HTR-8/SVneo (cell line): ENCODE measurements around the gene EIF4E3.

Experiments used
- DNase-seq: peaks from one replicate; pipeline ENCODE4 v3.0.0; 2011; ENCODE audit warnings: low spot score, mixed read lengths; ENCODE audit not compliant: insufficient read length
- FAIRE-seq: peaks from 2 replicates; lab custom pipeline; 2011; peaks lifted over from hg19 to GRCh38; lab: Jason Lieb, UNC

Gene EIF4E3

GRCh38 chr3:71725271-71725991 lies at the start of gene EIF4E3:
Gene EIF4E3, minus strand, starts transcription at chr3:71725402. Its CDS starts 35 bp downstream, at chr3:71725367.
- no peak for FAIRE-seq

DNA sequence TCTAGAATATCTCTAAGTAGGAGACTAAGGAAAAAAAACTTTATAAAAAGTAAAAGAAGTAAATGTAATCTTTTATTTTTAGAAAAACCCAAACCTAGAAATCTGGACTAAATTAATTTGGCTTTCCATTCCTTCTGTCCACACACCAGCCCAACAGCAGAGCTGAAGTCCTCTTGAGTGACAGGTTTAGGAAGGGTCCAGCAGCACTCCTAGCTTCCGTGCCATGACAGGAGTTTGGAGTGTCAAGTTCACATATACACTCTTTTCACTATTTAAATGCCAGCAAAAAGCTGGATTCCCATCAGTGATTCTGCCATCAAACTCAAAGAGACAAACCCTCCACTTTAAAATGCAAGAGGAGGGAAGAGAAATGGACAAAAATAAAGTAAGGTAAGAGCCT lies 46.7 kb upstream of the EIF4E3 start:
- no peak for DNase-seq
- no peak for FAIRE-seq

More at GRCh38 chr3:71725271-71725991, at the start of gene EIF4E3:
- DNase-seq, result peak; percentile 63

GRCh38 chr3:71771126-71771525 lies 45.9 kb upstream of the EIF4E3 start:
- FAIRE-seq, result no peak
- DNase-seq, result no peak

DNA sequence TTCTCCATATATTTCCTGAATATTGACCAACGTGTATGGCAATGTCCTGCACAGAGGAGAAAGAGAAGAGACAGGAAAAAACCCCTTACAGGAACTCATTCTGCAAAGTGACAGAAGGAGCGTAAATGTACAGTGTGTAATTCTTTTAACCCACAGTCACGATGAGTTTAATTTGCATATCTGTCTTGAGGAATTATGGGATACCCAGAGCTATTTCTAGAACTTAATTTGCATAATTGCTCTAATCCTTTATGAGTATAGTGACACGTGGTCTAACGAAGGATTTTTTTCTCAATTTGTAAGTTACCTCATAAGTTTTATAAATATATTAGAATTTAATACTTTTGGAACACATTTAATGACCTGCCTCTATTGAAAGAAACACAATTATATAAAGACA lies 38.2 kb upstream of the EIF4E3 start:
- FAIRE-seq, result no peak
- no peak for DNase-seq

- DNase-seq (no peak), FAIRE-seq (no peak)
Observed at GRCh38 chr3:71760140-71760539, 34.9 kb upstream of the EIF4E3 start.

DNA sequence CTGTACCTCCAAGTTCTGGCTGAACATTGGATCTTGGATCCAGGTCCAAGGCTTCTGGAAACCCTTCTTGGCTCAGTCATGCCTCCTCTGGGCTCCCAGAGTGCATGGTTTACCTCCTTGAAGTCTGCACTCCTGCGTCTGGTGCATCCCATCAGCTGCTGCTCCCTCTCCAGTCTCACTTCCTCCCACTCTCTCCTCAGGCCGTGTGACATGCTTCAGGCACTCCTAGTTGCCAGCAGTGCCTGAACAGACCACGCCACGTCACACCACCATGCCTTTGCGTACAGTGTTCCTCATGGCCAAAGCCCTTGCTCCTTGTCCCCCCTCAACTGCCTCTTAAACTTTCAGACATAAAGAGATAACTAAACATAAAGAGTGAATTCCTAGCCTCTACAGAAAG lies 34.2 kb upstream of the EIF4E3 start:
- DNase-seq, result no peak
- no peak for FAIRE-seq

DNA sequence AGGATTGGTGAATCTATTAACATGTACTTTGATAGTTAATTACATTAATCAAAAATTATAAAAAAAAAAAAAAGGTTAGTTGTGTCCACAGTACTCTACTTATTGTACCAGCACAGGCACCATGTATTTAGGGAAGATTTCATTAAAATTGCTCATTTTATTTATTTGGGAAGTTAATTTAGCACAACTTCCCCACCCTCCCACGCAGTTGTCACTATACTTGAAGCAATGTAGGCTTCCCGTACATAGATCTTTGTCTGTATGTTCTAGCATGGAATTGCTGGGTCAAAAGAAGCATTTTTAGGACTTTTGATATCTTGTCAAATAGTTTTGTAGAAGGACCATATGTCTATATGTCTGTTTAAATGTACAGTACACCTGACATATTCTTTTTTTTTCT lies 32.9 kb upstream of the EIF4E3 start:
- no peak for DNase-seq

GRCh38 chr3:71754610-71755253 lies 29.5 kb upstream of the EIF4E3 start:
- no peak for DNase-seq
- no peak for FAIRE-seq

More for the DNA sequence above, 32.9 kb upstream of the EIF4E3 start:
- FAIRE-seq, result no peak

GRCh38 chr3:71753701-71754609 lies 28.8 kb upstream of the EIF4E3 start, which contains the start of gene GPR27:
Gene GPR27, plus strand, starts transcription at chr3:71753855. Its CDS starts 195 bp downstream, at chr3:71754050.
- FAIRE-seq, result peak; percentile 87
- DNase-seq, result peak; percentile 19

DNA sequence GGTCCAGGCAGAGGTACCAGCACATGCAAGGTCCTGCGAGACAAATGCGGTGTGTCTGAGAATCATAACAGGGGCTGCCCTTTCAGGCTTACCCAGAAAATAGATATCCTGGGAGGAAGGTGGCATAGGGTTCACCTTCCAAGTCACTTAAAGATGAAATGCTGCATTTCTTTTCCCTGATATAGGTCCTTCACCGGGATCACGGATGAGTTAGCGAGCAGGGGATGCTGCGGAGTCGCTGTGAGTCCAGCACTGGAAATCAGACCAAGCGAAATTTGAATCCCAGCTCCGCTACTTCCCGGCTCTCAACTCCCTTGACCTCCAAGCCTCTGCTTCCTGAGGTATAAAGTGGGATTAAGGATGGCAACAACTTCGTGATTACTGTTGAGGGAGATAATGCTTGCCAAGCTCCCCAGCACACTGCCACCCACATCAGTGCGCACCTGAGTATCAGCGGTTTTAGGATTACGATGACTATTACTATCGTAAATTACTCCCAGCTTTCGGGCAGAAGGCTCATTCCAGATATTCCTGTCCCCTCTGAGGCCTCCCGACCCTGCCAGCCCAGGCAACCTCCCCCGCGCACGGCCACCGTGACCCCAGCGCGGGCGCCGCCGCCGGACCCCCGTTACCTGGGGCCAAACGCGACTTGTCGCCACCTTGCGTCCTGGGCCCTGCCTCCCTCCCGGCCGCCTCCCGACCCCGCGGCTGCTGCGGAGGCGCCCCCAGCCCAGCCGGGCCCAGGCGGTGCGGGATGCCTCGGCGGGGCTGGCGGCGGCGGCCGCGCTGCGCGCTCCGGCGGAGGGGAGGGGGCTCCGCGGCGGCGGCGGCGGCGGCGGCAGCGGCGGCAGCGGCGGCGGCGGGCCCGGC lies 27.9 kb upstream of the EIF4E3 start:
- FAIRE-seq (peak; percentile 60), DNase-seq (no peak)

DNA sequence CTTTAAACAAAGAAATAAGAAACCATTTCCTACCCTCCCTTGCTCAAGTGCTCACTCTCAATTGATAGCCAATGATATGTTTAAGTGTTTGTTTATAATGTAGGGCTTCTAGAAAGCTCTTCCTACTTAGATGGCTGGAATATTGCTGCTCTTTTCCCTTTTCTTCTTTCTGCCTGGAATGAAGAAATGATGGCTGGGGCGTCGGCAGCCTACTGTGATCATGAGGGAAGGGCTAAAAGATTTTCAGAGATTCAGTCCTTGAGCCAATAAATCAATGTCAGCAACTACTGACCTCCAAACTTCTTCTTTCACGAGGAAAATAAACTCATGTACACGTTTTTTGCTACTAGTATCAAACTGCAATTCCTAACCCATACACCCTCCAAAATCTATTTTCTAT lies 26.4 kb upstream of the EIF4E3 start:
- no peak for DNase-seq
- FAIRE-seq, result no peak

GRCh38 chr3:71744738-71745137 lies 19.5 kb upstream of the EIF4E3 start:
- FAIRE-seq, result no peak
- DNase-seq, result no peak

- DNase-seq, result no peak
- no peak for FAIRE-seq
Observed at GRCh38 chr3:71742621-71743020, 17.4 kb upstream of the EIF4E3 start.

- DNase-seq (no peak), FAIRE-seq (no peak)
Observed at GRCh38 chr3:71734881-71735280, 9.7 kb upstream of the EIF4E3 start.

GRCh38 chr3:71733319-71733718 lies 8.1 kb upstream of the EIF4E3 start:
- FAIRE-seq, result no peak
- no peak for DNase-seq

GRCh38 chr3:71732637-71733036 lies 7.4 kb upstream of the EIF4E3 start:
- DNase-seq (no peak), FAIRE-seq (no peak)

GRCh38 chr3:71728632-71729342 lies 3.6 kb upstream of the EIF4E3 start:
- no peak for DNase-seq
- FAIRE-seq, result peak; percentile 55

DNA sequence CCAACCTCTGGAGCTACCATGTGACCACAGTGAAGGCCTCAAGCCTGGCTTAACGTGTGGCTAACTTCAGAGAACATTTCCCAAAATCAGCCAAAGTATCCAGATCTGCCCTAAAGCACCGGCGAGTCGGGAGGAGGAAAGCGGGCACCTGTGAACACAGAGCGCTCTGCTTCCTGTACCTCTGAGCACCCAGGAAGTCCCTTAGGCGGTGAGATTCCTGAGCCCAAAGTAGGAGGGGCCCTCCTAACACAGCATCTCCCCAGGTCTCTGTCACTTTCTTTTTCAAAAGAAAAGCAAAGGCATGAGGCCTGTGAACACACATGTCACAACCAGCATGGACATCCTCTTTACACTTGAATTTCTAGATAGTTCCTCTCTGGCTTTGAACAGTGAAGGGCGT lies 944 bp upstream of the EIF4E3 start:
- DNase-seq, result peak; percentile 6
- FAIRE-seq, result no peak

DNA sequence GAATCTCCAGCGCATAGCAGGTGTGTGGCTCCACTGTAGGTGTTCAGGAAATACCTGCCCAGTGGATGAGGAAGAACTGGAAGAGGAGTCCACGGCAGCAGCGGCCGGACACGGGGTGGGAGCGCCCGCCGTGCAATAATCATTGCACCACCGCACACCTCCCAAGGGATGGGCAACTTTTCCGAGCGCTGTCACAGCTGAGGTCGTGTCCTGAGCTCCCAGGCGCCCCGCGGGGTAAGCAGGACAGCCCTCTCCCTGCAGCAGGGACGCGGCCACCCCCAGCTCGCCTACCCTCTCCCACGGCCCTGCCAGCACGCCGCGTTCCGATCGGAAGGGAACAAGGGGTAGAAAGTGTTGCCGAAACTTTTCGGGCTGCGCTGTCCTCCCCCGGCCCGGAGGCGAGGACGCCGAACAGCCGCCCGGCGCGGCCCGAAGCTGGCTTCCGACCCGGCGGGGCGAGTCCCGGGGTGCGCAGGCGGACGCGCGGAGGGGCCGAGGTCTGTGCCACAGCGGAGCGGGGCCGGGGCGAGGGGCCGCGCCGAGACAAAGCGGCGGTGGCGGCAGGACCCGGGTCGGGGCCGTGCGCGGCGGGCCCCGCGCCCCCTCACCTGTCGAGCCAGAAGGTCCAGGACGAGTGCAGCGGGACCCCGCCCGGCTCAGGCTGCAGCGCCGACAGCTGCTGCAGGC lies 475 bp downstream of the EIF4E3 start:
- DNase-seq, result peak; percentile 27

More for the DNA sequence above, 475 bp downstream of the EIF4E3 start:
- FAIRE-seq, result no peak
